H1 (cell line): ENCODE results near the gene CCDC8. TPM values are rescaled to one million over a fixed set of nuclear protein-coding genes. Genes with fewer than 3 reads are reported as not detected.

Source experiments
- CTCF ChIA-PET: fragments of 300-600 bp; sonication (Branson Sonifier 250); formaldehyde crosslinking; loops from one replicate; lab custom pipeline; 2021; ENCODE audit not compliant: partially characterized antibody; lab: Charles Lee
- POLR2A ChIA-PET: fragments of 300-600 bp; sonication (Branson Sonifier 250); formaldehyde crosslinking; loops from one replicate; lab custom pipeline; 2021; ENCODE audit warnings: inconsistent platforms; ENCODE audit not compliant: partially characterized antibody; lab: Charles Lee
- DNase-seq, 2 experiments: peaks; one replicate each; pipeline versions ENCODE4 v3.0.0 to v3.0.0-alpha.2; 2010 to 2022; ENCODE audit warnings: low spot score in 2 of 2, low read depth in 1 of 2, mixed read lengths in 1 of 2
- FAIRE-seq: peaks from 2 replicates; lab custom pipeline; 2011; peaks lifted over from hg19 to GRCh38; lab: Jason Lieb, UNC
- H2AFZ ChIP-seq: 2 replicates; pipeline ENCODE4 v1.8.1; 2012; ENCODE audit warnings: low read length, inconsistent platforms
- H2AK5ac ChIP-seq: 2 replicates; pipeline ENCODE4 v1.6.1; 2013; ENCODE audit warnings: low read depth, low read length
- H2BK120ac ChIP-seq: replicated peaks from 2 replicates; pipeline ENCODE3; 2013; ENCODE audit warnings: low read depth, low read length, inconsistent platforms
- H2BK12ac ChIP-seq: 2 replicates; pipeline ENCODE4 v1.6.1; 2013; ENCODE audit warnings: low read depth, low read length
- H2BK15ac ChIP-seq: 2 replicates; pipeline ENCODE4 v1.6.1; 2013; ENCODE audit warnings: low read length
- H2BK20ac ChIP-seq: 2 replicates; pipeline ENCODE4 v1.6.1; 2013; ENCODE audit warnings: low read length
- H2BK5ac ChIP-seq: 2 replicates; pipeline ENCODE4 v1.6.1; 2013; ENCODE audit warnings: low read depth, low read length
- H3K14ac ChIP-seq: 2 replicates; pipeline ENCODE4 v1.6.1; 2013; ENCODE audit warnings: inconsistent platforms; ENCODE audit not compliant: insufficient read length
- H3K18ac ChIP-seq: 2 replicates; pipeline ENCODE4 v1.6.1; 2013; ENCODE audit warnings: low read length; ENCODE audit errors: extremely low read depth
- H3K23ac ChIP-seq: 2 replicates; pipeline ENCODE4 v1.6.1; 2013; ENCODE audit warnings: inconsistent platforms; ENCODE audit not compliant: insufficient read length
- H3K23me2 ChIP-seq: 2 replicates; pipeline ENCODE4 v1.6.1; 2013; ENCODE audit warnings: low read depth, low read length
- H3K27ac ChIP-seq: 2 replicates; pipeline ENCODE4 v1.6.1; 2011; ENCODE audit warnings: low read depth, low read length, inconsistent platforms
- H3K27me3 ChIP-seq, 4 experiments: replicated peaks in 1 of 4; 1 replicate in 1 of 4; 2 replicates in 3 of 4; pipeline versions ENCODE4 v1.6.1 to v1.8.1; 2011 to 2013; ENCODE audit warnings: low read length in 3 of 4, mild to moderate bottlenecking in 3 of 4, inconsistent platforms in 2 of 4, mixed read lengths in 2 of 4, moderate library complexity in 1 of 4; ENCODE audit not compliant: control insufficient read depth in 3 of 4, insufficient read depth in 3 of 4; ENCODE audit errors: extremely low read depth in 1 of 4
- H3K36me3 ChIP-seq, 4 experiments: 2 replicates each; pipeline versions ENCODE4 v1.6.1 to v1.8.1; 2011 to 2013; ENCODE audit warnings: mild to moderate bottlenecking in 4 of 4, low read length in 3 of 4, moderate library complexity in 2 of 4, control low read depth in 1 of 4, inconsistent platforms in 1 of 4; ENCODE audit not compliant: insufficient read depth in 4 of 4, control insufficient read depth in 2 of 4
- H3K4ac ChIP-seq: replicated peaks from 2 replicates; pipeline ENCODE3; 2013; ENCODE audit warnings: low read length, low read depth, mixed read lengths, inconsistent platforms; ENCODE audit not compliant: insufficient read length
- H3K4me1 ChIP-seq, 4 experiments: replicated peaks in 1 of 4; 1 replicate in 1 of 4; 2 replicates in 3 of 4; pipeline versions ENCODE4 v1.6.1 to v1.8.1; 2011 to 2013; ENCODE audit warnings: low read length in 3 of 4, inconsistent platforms in 2 of 4, mixed read lengths in 1 of 4; ENCODE audit not compliant: insufficient read depth in 4 of 4, control insufficient read depth in 3 of 4
- H3K4me2 ChIP-seq, 2 experiments: 2 replicates each; pipeline versions ENCODE4 v1.6.1 to v1.8.1; 2011 to 2013; ENCODE audit warnings: low read depth in 2 of 2, low read length in 2 of 2, control low read depth in 1 of 2, inconsistent platforms in 1 of 2, mild to moderate bottlenecking in 1 of 2; ENCODE audit not compliant: insufficient read depth in 1 of 2
- H3K4me3 ChIP-seq, 4 experiments: fragments of 200-600, 300-600 bp in 1 of 4; sonication (generic), shearing (Covaris generic), sonication (Bioruptor Twin) in 1 of 4; 2 replicates each; pipeline versions ENCODE4 v1.5.1 to v1.8.1; 2011 to 2016; ENCODE audit warnings: low read length in 4 of 4, low read depth in 3 of 4, control low read depth in 2 of 4, inconsistent platforms in 2 of 4, mild to moderate bottlenecking in 2 of 4, mixed read lengths in 1 of 4, moderate library complexity in 1 of 4; ENCODE audit not compliant: insufficient read depth in 2 of 4; ENCODE audit errors: extremely low read depth in 1 of 4
- H3K56ac ChIP-seq: replicated peaks from 2 replicates; pipeline ENCODE3; 2013; ENCODE audit warnings: low read depth, mild to moderate bottlenecking, mixed read lengths, low read length, inconsistent platforms; ENCODE audit not compliant: insufficient read length
- H3K79me1 ChIP-seq: 2 replicates; pipeline ENCODE4 v1.6.1; 2013; ENCODE audit warnings: low read depth, low read length, control low read depth
- H3K79me2 ChIP-seq, 2 experiments: 2 replicates each; pipeline versions ENCODE4 v1.6.1 to v1.8.1; 2012 to 2013; ENCODE audit warnings: low read length in 2 of 2, mild to moderate bottlenecking in 2 of 2, inconsistent platforms in 1 of 2; ENCODE audit not compliant: insufficient read depth in 2 of 2, control insufficient read depth in 1 of 2
- H3K9ac ChIP-seq, 4 experiments: replicated peaks in 1 of 4; 1 replicate in 1 of 4; 2 replicates in 3 of 4; pipeline versions ENCODE4 v1.6.1 to v1.8.1; 2011 to 2013; ENCODE audit warnings: low read depth in 3 of 4, low read length in 3 of 4, control low read depth in 2 of 4, mild to moderate bottlenecking in 2 of 4, moderate library complexity in 2 of 4, inconsistent platforms in 1 of 4; ENCODE audit errors: extremely low read depth in 1 of 4
- H3K9me3 ChIP-seq, 2 experiments: 2 replicates each; pipeline versions ENCODE4 v1.6.1 to v1.8.1; 2012 to 2013; ENCODE audit warnings: mild to moderate bottlenecking in 2 of 2, moderate library complexity in 2 of 2, control low read depth in 1 of 2, inconsistent platforms in 1 of 2, low read depth in 1 of 2, low read length in 1 of 2, mixed read lengths in 1 of 2; ENCODE audit not compliant: insufficient read depth in 2 of 2
- H4K20me1 ChIP-seq, 2 experiments: replicated peaks in 1 of 2; 2 replicates each; pipeline versions ENCODE3 to v1.8.1; 2011 to 2013; ENCODE audit warnings: inconsistent platforms in 2 of 2, low read length in 2 of 2, mild to moderate bottlenecking in 1 of 2; ENCODE audit not compliant: insufficient read depth in 2 of 2, control insufficient read depth in 1 of 2
- H4K5ac ChIP-seq: 2 replicates; pipeline ENCODE4 v1.6.1; 2013; ENCODE audit warnings: low read length, low read depth, mixed read lengths, inconsistent platforms; ENCODE audit not compliant: insufficient read length
- H4K8ac ChIP-seq: 2 replicates; pipeline ENCODE4 v1.8.0; 2013; ENCODE audit warnings: mild to moderate bottlenecking, moderate library complexity, low read length, inconsistent platforms; ENCODE audit not compliant: insufficient read depth; ENCODE audit errors: extremely low read depth
- H4K91ac ChIP-seq: replicated peaks from 2 replicates; pipeline ENCODE3; 2013; ENCODE audit warnings: low read length, mixed read lengths, inconsistent platforms; ENCODE audit not compliant: insufficient read length
- CEBPB ChIP-seq: IDR thresholded peaks from 2 replicates; pipeline ENCODE4 v1.6.1; 2012; ENCODE audit warnings: low read depth, low read length
- CHD2 ChIP-seq: IDR thresholded peaks from 2 replicates; pipeline ENCODE4 v1.6.1; 2012; ENCODE audit warnings: low read length, improper control_type of control experiment
- MAX ChIP-seq: IDR thresholded peaks from 2 replicates; pipeline ENCODE4 v1.6.1; 2012; ENCODE audit warnings: inconsistent platforms
- RFX5 ChIP-seq: IDR thresholded peaks from 2 replicates; pipeline ENCODE4 v1.6.1; 2011; ENCODE audit warnings: low read depth, low read length, improper control_type of control experiment, borderline replicate concordance
- SIRT6 ChIP-seq: IDR thresholded peaks from one replicate; pipeline ENCODE4 v1.7.1; 2012; ENCODE audit warnings: low read length, inconsistent platforms
- SRF ChIP-seq: IDR thresholded peaks from 2 replicates; pipeline ENCODE4 v1.6.1; 2011; ENCODE audit warnings: mild to moderate bottlenecking, low read depth, low read length, moderate library complexity
- SUZ12 ChIP-seq: fragments of 200-600 bp; sonication (generic); IDR thresholded peaks from 2 replicates; pipeline ENCODE4 v1.6.1; 2012; ENCODE audit warnings: mild to moderate bottlenecking, inconsistent platforms, low read length, moderate library complexity, mixed read lengths
- WGBS, 2 experiments: shearing (Covaris generic) in 1 of 2; methylation state at CpG; one replicate each; pipeline versions ENCODE4 v1.1.6 to v1.1.7; 2013 to 2015; ENCODE audit warnings: low lambda C conversion rate in 2 of 2, mixed read lengths in 2 of 2, inconsistent platforms in 1 of 2, low coverage in 1 of 2, missing lambda C conversion rate in 1 of 2; ENCODE audit not compliant: insufficient replicate concordance in 2 of 2, insufficient coverage in 1 of 2, insufficient read length in 1 of 2; ENCODE audit errors: extremely low coverage in 1 of 2, missing lambda C conversion rate in 1 of 2; 5-methylcytosine and 5-hydroxymethylcytosine counted together
- polyA plus RNA-seq, 7 experiments: library from polyadenylated mRNA; depleted of rRNA in 3 of 7; stranded (reverse) in 5 of 7; unstranded in 2 of 7; fragments of >200 nt in 5 of 7; fragments of 200-250 nt in 2 of 7; gene quantifications; 1 replicate in 5 of 7; 2 replicates in 1 of 7; 4 replicates in 1 of 7; pipeline versions ENCODE4 v1.2.1 to v1.2.3, GENCODE V29; 2011 to 2013; ENCODE audit warnings: missing spikeins in 2 of 7, mixed read lengths in 2 of 7
- total RNA-seq: library from RNA; stranded (reverse); fragmentation: NEBNext Ultra II Directional; extraction: Animal tissue kit (Norgen Biotek cat#: 25700); gene quantifications from 2 replicates; pipeline ENCODE4 v1.2.1, GENCODE V29; 2021

The CCDC8 gene
- total and polyA plus RNA-seq, 2 of the 8 experiments (the other 6 are each of a cell fraction or from before 2014, with no cell fraction given), result 4.9 to 13.6 TPM

- peaks cover 8 to 14% of the 10 kb centered on the region in 2 experiments for H4K20me1 ChIP-seq
- H3K27me3 ChIP-seq, result peaks cover 0 to 39% (median 25%) of the 10 kb centered on the region in 4 experiments; a peak in 6 of 7 replicates
- DNase-seq (no peak), FAIRE-seq (no peak)
- H3K27ac ChIP-seq, result no peak overlapping the region
- H2BK20ac ChIP-seq, result peak overlapping the region; percentile 92; the same call in 1 of the 2 replicates
- H3K4me2 ChIP-seq, result peak overlapping the region; percentile 80 to 89
- H3K4ac ChIP-seq, result peak overlapping the region; percentile 92
- H3K79me2 ChIP-seq, result peaks cover 0 to 16% of the 10 kb centered on the region in 2 experiments; a peak in 2 of 4 replicates
- no peaks in the 10 kb centered on the region for H3K9me3 ChIP-seq
- H3K23ac ChIP-seq, result no peak overlapping the region
- CTCF ChIA-PET, result interaction anchor here (0.9 to 15.2 kb wide), 12 partner anchors 9 to 121 kb away, joined by 3 to 254 read pairs (median 4); no protein-coding TSS in a partner anchor
- H3K36me3 ChIP-seq, result 0 out of 8 replicates have a peak, but pooled peaks cover 0 to 2% (median 0%) of the 10 kb centered on the region in 4 experiments
- peak overlapping the region; percentile 84 for H4K5ac ChIP-seq
- H2BK5ac ChIP-seq, result peak overlapping the region; percentile 87
- H3K56ac ChIP-seq, result peak overlapping the region; percentile 39
- peak overlapping the region in 2 of 4 experiments; percentile 13 to 64; a peak in 1 of 7 replicates for H3K9ac ChIP-seq
- H4K91ac ChIP-seq, result peak overlapping the region; percentile 94
- 0 out of 2 replicates have a peak overlapping the region, but pooled peaks have one; percentile 57 for H4K8ac ChIP-seq
- H2BK15ac ChIP-seq, result 0 out of 2 replicates have a peak overlapping the region, but pooled peaks have one; percentile 9
- WGBS, 2 experiments, result 10% methylated on average over 11 of the region's 11 CpGs; no CpG with 5 or more reads in 1 of the 2 experiments
- no peak overlapping the region for H2AK5ac ChIP-seq
- H3K14ac ChIP-seq, result peak overlapping the region; percentile 4
- H3K18ac ChIP-seq, result peak overlapping the region; percentile 94
- peaks cover 3% of the 10 kb centered on the region for H3K79me1 ChIP-seq
- H2BK12ac ChIP-seq, result peak overlapping the region; percentile 88; the same call in 1 of the 2 replicates
- H3K23me2 ChIP-seq, result peaks cover 35% of the 10 kb centered on the region
- H2BK120ac ChIP-seq, result peak overlapping the region; percentile 77
- POLR2A ChIA-PET, result interaction anchor here (0.7 to 1.8 kb wide), 9 partner anchors 9 to 90 kb away, joined by 3 to 5 read pairs (median 3); partner anchors contain the start of genes PNMA8A and PNMA8B
- no peak overlapping the region for H2AFZ ChIP-seq
- peak overlapping the region; percentile 25 to 63 (median 40); a peak in 7 of 8 replicates for H3K4me3 ChIP-seq
- H3K4me1 ChIP-seq, result peaks cover under 1 to 31% (median 22%) of the 10 kb centered on the region in 4 experiments; a peak in 6 of 7 replicates
- TF ChIP-seq RFX5, result no peak
- TF ChIP-seq MAX, result peak; percentile 25; the same call in 1 of the 2 replicates
- no peak for TF ChIP-seq CHD2
- TF ChIP-seq SUZ12, result no peak
- no peak for TF ChIP-seq SIRT6
- peak; percentile 84 for TF ChIP-seq CEBPB
- no peak for TF ChIP-seq SRF
Observed at GRCh38 chr19:46408664-46409039, 4.7 kb downstream of the CCDC8 start.
